ENCODE measurements around the gene ARNT2.

Gene ARNT2

GRCh38 chr15:80414546-80415357 lies 10.6 kb downstream of the ARNT2 start:
- no peak for DNase-seq

GRCh38 chr15:80415358-80415670 lies 11.1 kb downstream of the ARNT2 start:
- DNase-seq: no peak

GRCh38 chr15:80416702-80417101 lies 12.5 kb downstream of the ARNT2 start:
- DNase-seq: no peak

GRCh38 chr15:80418892-80419537 lies 14.8 kb downstream of the ARNT2 start:
- no peak for DNase-seq

GRCh38 chr15:80419546-80419945 lies 15.4 kb downstream of the ARNT2 start:
- DNase-seq: no peak

GRCh38 chr15:80420658-80421057 lies 16.5 kb downstream of the ARNT2 start:
- DNase-seq: no peak

- DNase-seq: no peak
These were observed 19.0 kb downstream of the ARNT2 start for GRCh38 chr15:80423215-80423614.

- no peak for DNase-seq
These were observed 20.2 kb downstream of the ARNT2 start for GRCh38 chr15:80424381-80424780.

- DNase-seq: no peak
These were observed 22.1 kb downstream of the ARNT2 start for GRCh38 chr15:80426316-80426715.

GRCh38 chr15:80429964-80430363 lies 25.8 kb downstream of the ARNT2 start:
- DNase-seq: no peak

- no peak for DNase-seq
These were observed 27.6 kb downstream of the ARNT2 start for GRCh38 chr15:80431635-80432344.

GRCh38 chr15:80432345-80432702 lies 28.1 kb downstream of the ARNT2 start:
- no peak for DNase-seq

GRCh38 chr15:80433836-80434235 lies 29.7 kb downstream of the ARNT2 start:
- DNase-seq: no peak

GRCh38 chr15:80434926-80435720 lies 30.9 kb downstream of the ARNT2 start:
- DNase-seq: no peak

- DNase-seq: no peak
These were observed 32.5 kb downstream of the ARNT2 start for GRCh38 chr15:80436511-80437307.

- no peak for DNase-seq
These were observed 33.2 kb downstream of the ARNT2 start for GRCh38 chr15:80437334-80437891.

- no peak for DNase-seq
These were observed 35.0 kb downstream of the ARNT2 start for GRCh38 chr15:80439140-80439539.

- no peak for DNase-seq
These were observed 35.8 kb downstream of the ARNT2 start for GRCh38 chr15:80440024-80440423.

GRCh38 chr15:80441041-80441440 lies 36.9 kb downstream of the ARNT2 start:
- DNase-seq: no peak

- no peak for DNase-seq
These were observed 37.5 kb downstream of the ARNT2 start for GRCh38 chr15:80441714-80442113.

- DNase-seq: no peak
These were observed 38.7 kb downstream of the ARNT2 start for GRCh38 chr15:80442728-80443403.
